DOHH2 (cell line): Measurements from ENCODE around the gene PBX4.

Source experiments
- H3F3A ChIP-seq: fragments of 200-600 bp; sonication (generic), shearing (Covaris generic); 2 replicates; pipeline ENCODE4 v1.6.0; 2016; ENCODE audit warnings: antibody characterized with exemption, mild to moderate bottlenecking; ENCODE audit not compliant: control insufficient read depth, insufficient read depth
- H3K27ac ChIP-seq: fragments of 200-600 bp; sonication (generic); 2 replicates; pipeline ENCODE4 v1.5.1; 2014; ENCODE audit warnings: low read depth, mild to moderate bottlenecking, low read length, moderate library complexity
- H3K27me3 ChIP-seq: fragments of 200-600 bp; sonication (generic); 2 replicates; pipeline ENCODE4 v1.6.1; 2014; ENCODE audit warnings: mild to moderate bottlenecking, low read length, mixed read lengths; ENCODE audit not compliant: control insufficient read depth
- H3K36me3 ChIP-seq: fragments of 200-600 bp; sonication (generic); 2 replicates; pipeline ENCODE4 v1.6.1; 2014; ENCODE audit warnings: mild to moderate bottlenecking, low read length, moderate library complexity, mixed read lengths; ENCODE audit not compliant: control insufficient read depth
- H3K4me1 ChIP-seq: fragments of 200-600 bp; sonication (generic); 2 replicates; pipeline ENCODE4 v1.6.1; 2014; ENCODE audit warnings: mild to moderate bottlenecking, low read length, mixed read lengths; ENCODE audit not compliant: control insufficient read depth
- H3K4me2 ChIP-seq: fragments of 200-600 bp; sonication (generic); 2 replicates; pipeline ENCODE4 v1.6.0; 2014; ENCODE audit warnings: mild to moderate bottlenecking, low read length, moderate library complexity
- H3K4me3 ChIP-seq: fragments of 200-600 bp; sonication (generic); 2 replicates; pipeline ENCODE4 v1.5.1; 2014; ENCODE audit warnings: mild to moderate bottlenecking, low read length, mixed read lengths
- H3K79me2 ChIP-seq: fragments of 200-600 bp; sonication (generic); 2 replicates; pipeline ENCODE4 v1.6.1; 2014; ENCODE audit warnings: mild to moderate bottlenecking, low read length, mixed read lengths; ENCODE audit not compliant: control insufficient read depth
- H3K9me2 ChIP-seq: fragments of 200-600 bp; sonication (generic); replicated peaks from 2 replicates; pipeline ENCODE4 v1.6.1; 2014; ENCODE audit warnings: mild to moderate bottlenecking, low read length, mixed read lengths; ENCODE audit not compliant: control insufficient read depth
- H3K9me3 ChIP-seq: fragments of 200-600 bp; sonication (generic); 2 replicates; pipeline ENCODE4 v1.6.1; 2014; ENCODE audit warnings: antibody characterized with exemption, low read length, mixed read lengths; ENCODE audit not compliant: control insufficient read depth, insufficient read depth
- H4K20me1 ChIP-seq: fragments of 200-600 bp; sonication (generic); 2 replicates; pipeline ENCODE4 v1.6.0; 2014; ENCODE audit warnings: low read depth, mild to moderate bottlenecking, antibody characterized with exemption, low read length, moderate library complexity; ENCODE audit not compliant: control insufficient read depth, insufficient read depth
- CTCF ChIP-seq: fragments of 200-600 bp; sonication (generic); IDR thresholded peaks from one replicate; pipeline ENCODE4 v1.5.1; 2014; ENCODE audit warnings: antibody characterized with exemption, mild to moderate bottlenecking, low read depth, low read length; ENCODE audit not compliant: poor library complexity, severe bottlenecking
- EZH2phosphoT487 ChIP-seq: fragments of 200-600 bp; sonication (generic); IDR thresholded peaks from 2 replicates; pipeline ENCODE4 v1.6.1; 2017; ENCODE audit warnings: borderline replicate concordance, mild to moderate bottlenecking, antibody characterized with exemption, low read length, moderate library complexity, mixed read lengths

PBX4 gene

GRCh38 chr19:19525611-19526380 lies 92.7 kb downstream of the PBX4 start:
- Histone ChIP-seq H3K9me3 (no peaks in the 10 kb centered on the region), H3K36me3 (peaks cover 64% of the 10 kb centered on the region), H3K4me3 (peak overlapping the region; percentile 73), H3K9me2 (no peaks in the 10 kb centered on the region), H3K27me3 (no peaks in the 10 kb centered on the region), H3K4me2 (peak overlapping the region; percentile 99), H3F3A (peaks cover 13% of the 10 kb centered on the region), H3K4me1 (peaks cover 54% of the 10 kb centered on the region), H3K27ac (peak overlapping the region; percentile 82), H3K79me2 (peaks cover 58% of the 10 kb centered on the region), H4K20me1 (no peaks in the 10 kb centered on the region)
- TF ChIP-seq EZH2phosphoT487 (no peak), CTCF (peak; percentile 13)

GRCh38 chr19:19524053-19524452 lies 94.4 kb downstream of the PBX4 start:
- Histone ChIP-seq H3F3A (peaks cover 8% of the 10 kb centered on the region), H3K9me2 (no peaks in the 10 kb centered on the region), H3K36me3 (peaks cover 72% of the 10 kb centered on the region), H3K79me2 (peaks cover 75% of the 10 kb centered on the region), H3K27me3 (no peaks in the 10 kb centered on the region), H3K4me1 (peaks cover 64% of the 10 kb centered on the region), H4K20me1 (no peaks in the 10 kb centered on the region), H3K27ac (peak overlapping the region; percentile 82), H3K4me3 (peak overlapping the region; percentile 73), H3K4me2 (peak overlapping the region; percentile 99), H3K9me3 (no peaks in the 10 kb centered on the region)
- TF ChIP-seq CTCF (peak; percentile 15), EZH2phosphoT487 (no peak)

- Histone ChIP-seq H3K27ac (peak overlapping the region; percentile 82), H3K9me2 (no peaks in the 10 kb centered on the region), H3K27me3 (no peaks in the 10 kb centered on the region), H3K4me2 (peak overlapping the region; percentile 99), H3K79me2 (peaks cover 84% of the 10 kb centered on the region), H3K36me3 (peaks cover 69% of the 10 kb centered on the region), H3K9me3 (no peaks in the 10 kb centered on the region), H3F3A (peaks cover 8% of the 10 kb centered on the region), H3K4me3 (peak overlapping the region; percentile 73), H3K4me1 (peaks cover 65% of the 10 kb centered on the region), H4K20me1 (no peaks in the 10 kb centered on the region)
- TF ChIP-seq CTCF = no peak
- TF ChIP-seq EZH2phosphoT487 = no peak
Measured at GRCh38 chr19:19523177-19523576, 95.3 kb downstream of the PBX4 start.
